Keratinocyte (primary cell): ENCODE data around the gene HSF5. TPM values are rescaled to one million over a fixed set of nuclear protein-coding genes. Genes with fewer than 3 reads are reported as not detected.

ENCODE experiments used
- DNase-seq: peaks from one replicate; pipeline ENCODE4 v3.0.0-alpha.2; 2011; ENCODE audit warnings: low read depth, missing footprints, low spot score
- FAIRE-seq: peaks from 2 replicates; lab custom pipeline; 2011; peaks lifted over from hg19 to GRCh38; lab: Jason Lieb, UNC
- H2AFZ ChIP-seq: 2 replicates; pipeline ENCODE4 v1.6.0; 2012; ENCODE audit warnings: low read length, control low read depth, inconsistent platforms; ENCODE audit not compliant: control insufficient read depth
- H3K27ac ChIP-seq: 2 replicates; pipeline ENCODE4 v1.5.1; 2011; ENCODE audit warnings: low read length; ENCODE audit not compliant: control insufficient read depth, insufficient read depth
- H3K27me3 ChIP-seq: 3 replicates; pipeline ENCODE4 v1.6.0; 2011; ENCODE audit warnings: low read length; ENCODE audit not compliant: control insufficient read depth, insufficient read depth; ENCODE audit errors: extremely low read depth
- H3K36me3 ChIP-seq, 2 experiments: 2 replicates in 1 of 2; 3 replicates in 1 of 2; pipeline ENCODE4 v1.5.1; 2011; ENCODE audit warnings: low read length in 2 of 2, mild to moderate bottlenecking in 1 of 2; ENCODE audit not compliant: control insufficient read depth in 2 of 2, insufficient read depth in 2 of 2; ENCODE audit errors: extremely low read depth in 1 of 2
- H3K4me1 ChIP-seq: 3 replicates; pipeline ENCODE4 v1.5.1; 2011; ENCODE audit warnings: low read length; ENCODE audit not compliant: control insufficient read depth, insufficient read depth; ENCODE audit errors: extremely low read depth
- H3K4me2 ChIP-seq: 3 replicates; pipeline ENCODE4 v1.6.0; 2011; ENCODE audit warnings: low read depth, low read length; ENCODE audit not compliant: control insufficient read depth, insufficient read depth; ENCODE audit errors: extremely low read depth
- H3K4me3 ChIP-seq, 3 experiments: fragments of 200-600 bp in 1 of 3; sonication (generic) in 1 of 3; 2 replicates in 2 of 3; 3 replicates in 1 of 3; pipeline ENCODE4 v1.5.1; 2011 to 2016; ENCODE audit warnings: low read length in 3 of 3, mild to moderate bottlenecking in 3 of 3, control low read depth in 2 of 3, inconsistent platforms in 1 of 3, low read depth in 1 of 3, mixed read lengths in 1 of 3, mixed run types in 1 of 3, moderate library complexity in 1 of 3; ENCODE audit not compliant: control insufficient read depth in 2 of 3, insufficient read depth in 2 of 3; ENCODE audit errors: extremely low read depth in 1 of 3
- H3K79me2 ChIP-seq: 2 replicates; pipeline ENCODE4 v1.6.0; 2012; ENCODE audit warnings: low read length; ENCODE audit not compliant: control insufficient read depth, insufficient read depth
- H3K9ac ChIP-seq: 3 replicates; pipeline ENCODE4 v1.6.0; 2011; ENCODE audit warnings: low read length; ENCODE audit not compliant: control insufficient read depth, insufficient read depth; ENCODE audit errors: extremely low read depth
- H3K9me1 ChIP-seq: 3 replicates; pipeline ENCODE4 v1.6.0; 2011; ENCODE audit warnings: low read length; ENCODE audit not compliant: control insufficient read depth, insufficient read depth; ENCODE audit errors: extremely low read depth
- H3K9me3 ChIP-seq: 2 replicates; pipeline ENCODE4 v1.5.1; 2012; ENCODE audit warnings: low read depth, low read length; ENCODE audit not compliant: control insufficient read depth
- H4K20me1 ChIP-seq: 3 replicates; pipeline ENCODE4 v1.6.0; 2011; ENCODE audit warnings: low read length; ENCODE audit not compliant: control insufficient read depth, insufficient read depth; ENCODE audit errors: extremely low read depth
- EZH2 ChIP-seq: IDR thresholded peaks from one replicate; pipeline ENCODE4 v1.6.1; 2012; ENCODE audit warnings: inconsistent platforms, mild to moderate bottlenecking, low read length, moderate library complexity
- dilution Hi-C: fragments of 300-500 bp; cut with MboI; formaldehyde crosslinking; loops from one replicate; pipeline ENCODE4 v1.7.0; 2020; ENCODE audit warnings: low sequenced_read_pairs; ENCODE audit not compliant: extremely low pct_ligation_motif_present
- polyA plus RNA-seq, 5 experiments: library from polyadenylated mRNA; depleted of rRNA in 3 of 5; stranded (reverse) in 3 of 5; stranded (forward) in 1 of 5; unstranded in 1 of 5; fragments of >200 nt; gene quantifications; 1 replicate in 1 of 5; 2 replicates in 3 of 5; 3 replicates in 1 of 5; pipeline versions ENCODE4 v1.2.1 to v1.2.3, GENCODE V29; 2011 to 2012; ENCODE audit warnings: missing spikeins in 2 of 5, low read depth in 1 of 5, low replicate concordance in 1 of 5
- TF ChIP-seq, protein P1 (sequence below), 3 experiments: IDR thresholded peaks in 1 of 3; conservative IDR thresholded peaks in 1 of 3; optimal IDR thresholded peaks in 1 of 3; 2 replicates in 2 of 3; 3 replicates in 1 of 3; pipeline versions ENCODE3 to v1.5.1; 2011; ENCODE audit warnings: low read length in 3 of 3, mild to moderate bottlenecking in 3 of 3, moderate library complexity in 2 of 3, control low read depth in 1 of 3, inconsistent platforms in 1 of 3; ENCODE audit not compliant: insufficient read depth in 2 of 3; ENCODE audit errors: extremely low read depth in 1 of 3

Gene HSF5
- polyA plus RNA-seq, 1 donor (not counting 4 experiments of a cell fraction or from before 2014, with no cell fraction given) = 0.01 TPM

DNA sequence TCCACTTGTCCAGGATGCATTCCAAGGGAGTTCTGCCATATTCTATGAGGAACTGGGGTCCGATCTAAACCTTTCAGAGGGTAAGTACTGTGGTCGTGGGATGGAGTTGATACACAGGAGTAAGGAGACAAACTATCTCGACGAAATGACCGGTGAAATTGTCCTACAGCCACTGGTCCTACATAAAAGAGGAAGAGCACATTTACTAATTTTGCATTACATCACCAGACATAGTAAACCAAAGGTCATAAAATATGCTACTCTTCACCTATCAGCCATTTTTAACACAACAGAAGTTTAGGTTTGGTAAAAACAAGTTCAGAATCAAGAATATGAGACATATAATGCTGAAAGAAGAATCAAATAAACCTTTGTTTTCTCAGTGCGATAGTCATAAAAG is 8.1 kb downstream of the HSF5 start:
- Histone ChIP-seq H3K9ac (no peak overlapping the region), H3K79me2 (no peaks in the 10 kb centered on the region), H3K36me3 (no peaks in the 10 kb centered on the region), H3K4me3 (no peak overlapping the region), H3K4me2 (no peak overlapping the region), H3K4me1 (no peaks in the 10 kb centered on the region), H4K20me1 (no peaks in the 10 kb centered on the region), H3K9me1 (no peaks in the 10 kb centered on the region), H3K27ac (no peak overlapping the region), H3K9me3 (no peaks in the 10 kb centered on the region), H3K27me3 (no peaks in the 10 kb centered on the region), H2AFZ (no peak overlapping the region)
- DNase-seq = no peak
- FAIRE-seq = no peak
- TF ChIP-seq, protein P1, sequence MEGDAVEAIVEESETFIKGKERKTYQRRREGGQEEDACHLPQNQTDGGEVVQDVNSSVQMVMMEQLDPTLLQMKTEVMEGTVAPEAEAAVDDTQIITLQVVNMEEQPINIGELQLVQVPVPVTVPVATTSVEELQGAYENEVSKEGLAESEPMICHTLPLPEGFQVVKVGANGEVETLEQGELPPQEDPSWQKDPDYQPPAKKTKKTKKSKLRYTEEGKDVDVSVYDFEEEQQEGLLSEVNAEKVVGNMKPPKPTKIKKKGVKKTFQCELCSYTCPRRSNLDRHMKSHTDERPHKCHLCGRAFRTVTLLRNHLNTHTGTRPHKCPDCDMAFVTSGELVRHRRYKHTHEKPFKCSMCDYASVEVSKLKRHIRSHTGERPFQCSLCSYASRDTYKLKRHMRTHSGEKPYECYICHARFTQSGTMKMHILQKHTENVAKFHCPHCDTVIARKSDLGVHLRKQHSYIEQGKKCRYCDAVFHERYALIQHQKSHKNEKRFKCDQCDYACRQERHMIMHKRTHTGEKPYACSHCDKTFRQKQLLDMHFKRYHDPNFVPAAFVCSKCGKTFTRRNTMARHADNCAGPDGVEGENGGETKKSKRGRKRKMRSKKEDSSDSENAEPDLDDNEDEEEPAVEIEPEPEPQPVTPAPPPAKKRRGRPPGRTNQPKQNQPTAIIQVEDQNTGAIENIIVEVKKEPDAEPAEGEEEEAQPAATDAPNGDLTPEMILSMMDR (optimal IDR thresholded peaks at IDR 0.05 in 1 of 3, IDR thresholded peaks at IDR 0.05 in 1 of 3, conservative IDR thresholded peaks at IDR 0.05 in 1 of 3; ENCODE audit: extremely low read depth in 1 of 3, insufficient read depth in 2 of 3, low read length in 3 of 3) = no peak
- TF ChIP-seq EZH2 = no peak
- dilution Hi-C loops = no loop called here

DNA sequence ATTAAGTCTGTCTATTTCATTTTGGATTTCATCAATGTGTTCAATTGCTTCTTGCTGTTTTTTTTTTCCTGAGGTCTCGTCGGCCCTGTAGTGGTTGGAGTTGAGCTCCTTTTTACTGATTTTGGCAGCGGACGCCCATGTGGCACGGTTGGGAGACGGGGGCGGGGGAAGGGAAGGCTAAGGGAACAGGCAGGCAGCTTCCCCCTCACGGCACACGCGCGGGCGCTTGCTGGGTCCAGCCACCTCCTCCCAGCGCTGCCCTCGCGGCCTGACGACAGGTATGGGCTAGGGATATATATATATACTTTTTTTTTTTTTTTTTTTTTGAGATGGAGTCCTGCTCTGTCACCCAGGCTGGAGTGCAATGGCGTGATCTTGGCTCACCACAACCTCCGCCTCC is 11.4 kb downstream of the HSF5 start:
- H4K20me1 ChIP-seq = no peaks in the 10 kb centered on the region
- H3K9me1 ChIP-seq = no peaks in the 10 kb centered on the region
- H3K4me3 ChIP-seq = no peak overlapping the region
- TF ChIP-seq, protein P1 (optimal IDR thresholded peaks at IDR 0.05 in 1 of 3, IDR thresholded peaks at IDR 0.05 in 1 of 3, conservative IDR thresholded peaks at IDR 0.05 in 1 of 3; ENCODE audit: extremely low read depth in 1 of 3, insufficient read depth in 2 of 3, low read length in 3 of 3) = no peak
- no peak for TF ChIP-seq EZH2
- DNase-seq = no peak
- dilution Hi-C loops = no loop called here
- H2AFZ ChIP-seq = no peak overlapping the region
- no peak for FAIRE-seq
- H3K4me2 ChIP-seq = no peak overlapping the region
- no peak overlapping the region for H3K9ac ChIP-seq
- no peaks in the 10 kb centered on the region for H3K27me3 ChIP-seq
- no peaks in the 10 kb centered on the region for H3K36me3 ChIP-seq
- H3K27ac ChIP-seq = no peak overlapping the region
- no peaks in the 10 kb centered on the region for H3K9me3 ChIP-seq
- no peaks in the 10 kb centered on the region for H3K4me1 ChIP-seq
- no peaks in the 10 kb centered on the region for H3K79me2 ChIP-seq
